Spleen (tissue), 7 donors: ENCODE measurements around the gene IL1RAPL2.

Source experiments
- POLR2A ChIP-seq, 3 donors: fragments of 450-650 bp; IDR thresholded peaks; one replicate each; pipeline ENCODE4 v1.5.1; 2017; ENCODE audit warnings: antibody characterized with exemption in 3 of 3, mild to moderate bottlenecking in 1 of 3
- POLR2AphosphoS5 ChIP-seq, 3 donors: sonication (generic); formaldehyde crosslinking; IDR thresholded peaks; one replicate each; pipeline ENCODE4 v1.5.1; 2017; ENCODE audit warnings: antibody characterized with exemption in 3 of 3
- TF ChIP-seq, protein P1 (sequence below), 11 experiments: fragments of 200-600 bp in 7 of 11; fragments of 450-650 bp in 4 of 11; sonication (generic) in 4 of 11; IDR thresholded peaks in 8 of 11; conservative IDR thresholded peaks in 3 of 11; 1 replicate in 7 of 11; 2 replicates in 4 of 11; pipeline versions ENCODE4 v1.4.0 to v1.8.0; 2016 to 2021; ENCODE audit warnings: antibody characterized with exemption in 11 of 11, inconsistent platforms in 4 of 11, mild to moderate bottlenecking in 1 of 11
- donor health status: DM: no; HTN: no; CAD: no; lungs with moderate emphysema.
- donor health status: DM: no; HTN: no; CAD: no.
- donor health status: DM: no; HTN: no; CAD: no.

DNA sequence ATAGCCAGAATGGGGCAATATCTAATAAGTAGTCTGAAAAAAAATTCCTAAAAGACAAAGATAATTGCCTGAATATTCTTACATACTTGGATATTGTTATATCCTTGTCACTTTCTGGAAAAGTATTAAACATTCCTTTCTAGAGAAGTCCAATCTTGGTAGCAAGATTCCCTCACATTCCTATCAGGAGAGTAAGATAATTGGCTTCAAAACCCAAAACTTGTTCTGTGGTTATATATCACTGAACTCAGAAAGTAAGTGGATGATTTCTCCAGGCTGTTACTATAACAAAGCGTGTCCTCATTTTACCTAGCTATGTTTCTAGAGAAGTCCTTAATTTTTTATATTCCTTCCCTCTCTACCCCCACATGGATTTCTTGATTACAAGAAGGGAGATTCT, 700.5 kb downstream of the IL1RAPL2 start:
- TF ChIP-seq, protein P1, sequence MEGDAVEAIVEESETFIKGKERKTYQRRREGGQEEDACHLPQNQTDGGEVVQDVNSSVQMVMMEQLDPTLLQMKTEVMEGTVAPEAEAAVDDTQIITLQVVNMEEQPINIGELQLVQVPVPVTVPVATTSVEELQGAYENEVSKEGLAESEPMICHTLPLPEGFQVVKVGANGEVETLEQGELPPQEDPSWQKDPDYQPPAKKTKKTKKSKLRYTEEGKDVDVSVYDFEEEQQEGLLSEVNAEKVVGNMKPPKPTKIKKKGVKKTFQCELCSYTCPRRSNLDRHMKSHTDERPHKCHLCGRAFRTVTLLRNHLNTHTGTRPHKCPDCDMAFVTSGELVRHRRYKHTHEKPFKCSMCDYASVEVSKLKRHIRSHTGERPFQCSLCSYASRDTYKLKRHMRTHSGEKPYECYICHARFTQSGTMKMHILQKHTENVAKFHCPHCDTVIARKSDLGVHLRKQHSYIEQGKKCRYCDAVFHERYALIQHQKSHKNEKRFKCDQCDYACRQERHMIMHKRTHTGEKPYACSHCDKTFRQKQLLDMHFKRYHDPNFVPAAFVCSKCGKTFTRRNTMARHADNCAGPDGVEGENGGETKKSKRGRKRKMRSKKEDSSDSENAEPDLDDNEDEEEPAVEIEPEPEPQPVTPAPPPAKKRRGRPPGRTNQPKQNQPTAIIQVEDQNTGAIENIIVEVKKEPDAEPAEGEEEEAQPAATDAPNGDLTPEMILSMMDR (IDR thresholded peaks at IDR 0.05 in 8 of 11, conservative IDR thresholded peaks at IDR 0.05 in 3 of 11) = no peak
- no peak for TF ChIP-seq POLR2AphosphoS5 (IDR thresholded peaks at IDR 0.05)
- TF ChIP-seq POLR2A (IDR thresholded peaks at IDR 0.05) = no peak
